ENCODE measurements around the gene STIMATE.

DNA sequence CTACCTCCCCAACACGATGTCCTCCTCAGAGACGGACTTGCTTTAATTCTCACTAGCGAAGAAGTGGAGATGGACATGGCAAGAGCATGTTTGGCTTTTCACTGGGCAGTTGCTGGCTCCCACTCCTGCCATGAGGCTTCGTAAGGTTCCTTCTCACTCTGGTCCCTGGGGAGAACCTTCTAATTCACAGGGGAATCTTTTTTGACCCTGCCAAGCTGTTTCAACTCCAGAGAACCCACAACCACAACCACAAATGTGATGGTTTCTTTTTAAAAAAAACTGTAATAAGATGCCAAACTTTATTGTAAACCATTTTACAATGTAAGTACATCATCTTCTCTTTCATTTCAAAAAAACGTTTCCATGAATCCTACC, 60.9 kb downstream of the STIMATE start:
- TF ChIP-seq, protein P1, sequence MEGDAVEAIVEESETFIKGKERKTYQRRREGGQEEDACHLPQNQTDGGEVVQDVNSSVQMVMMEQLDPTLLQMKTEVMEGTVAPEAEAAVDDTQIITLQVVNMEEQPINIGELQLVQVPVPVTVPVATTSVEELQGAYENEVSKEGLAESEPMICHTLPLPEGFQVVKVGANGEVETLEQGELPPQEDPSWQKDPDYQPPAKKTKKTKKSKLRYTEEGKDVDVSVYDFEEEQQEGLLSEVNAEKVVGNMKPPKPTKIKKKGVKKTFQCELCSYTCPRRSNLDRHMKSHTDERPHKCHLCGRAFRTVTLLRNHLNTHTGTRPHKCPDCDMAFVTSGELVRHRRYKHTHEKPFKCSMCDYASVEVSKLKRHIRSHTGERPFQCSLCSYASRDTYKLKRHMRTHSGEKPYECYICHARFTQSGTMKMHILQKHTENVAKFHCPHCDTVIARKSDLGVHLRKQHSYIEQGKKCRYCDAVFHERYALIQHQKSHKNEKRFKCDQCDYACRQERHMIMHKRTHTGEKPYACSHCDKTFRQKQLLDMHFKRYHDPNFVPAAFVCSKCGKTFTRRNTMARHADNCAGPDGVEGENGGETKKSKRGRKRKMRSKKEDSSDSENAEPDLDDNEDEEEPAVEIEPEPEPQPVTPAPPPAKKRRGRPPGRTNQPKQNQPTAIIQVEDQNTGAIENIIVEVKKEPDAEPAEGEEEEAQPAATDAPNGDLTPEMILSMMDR (IDR thresholded peaks at IDR 0.05; ENCODE audit: insufficient read depth, low read depth, low read length) = no peak
- TF ChIP-seq EZH2 (IDR thresholded peaks at IDR 0.05; ENCODE audit: insufficient read depth, low read length) = no peak
